Stimulated activated CD4-positive, alpha-beta T cell treated with anti-CD3 and anti-CD28 coated beads, Interleukin-1b, Interleukin-23, amount 100 ng/mL, for 4 hours (primary cell): ENCODE measurements around the gene RNF44.
"Not testable (repeated sequence)": the region's sequence is repeated elsewhere in the genome, so short reads cannot be mapped to it uniquely, and the experiment has no call there.

Experiments used
- DNase-seq, 2 donors: peaks; one replicate each; pipeline ENCODE4 v3.0.0-alpha.2; 2020; ENCODE audit warnings: low read depth in 2 of 2

The RNF44 gene

GRCh38 chr5:176519810-176520720, 17.1 kb downstream of the RNF44 start:
- DNase-seq: no peak

- no peak for DNase-seq
Observed at GRCh38 chr5:176517053-176517661, 20.0 kb downstream of the RNF44 start.

- no peak for DNase-seq
Observed at GRCh38 chr5:176515396-176515795, 21.8 kb downstream of the RNF44 start.

DNA sequence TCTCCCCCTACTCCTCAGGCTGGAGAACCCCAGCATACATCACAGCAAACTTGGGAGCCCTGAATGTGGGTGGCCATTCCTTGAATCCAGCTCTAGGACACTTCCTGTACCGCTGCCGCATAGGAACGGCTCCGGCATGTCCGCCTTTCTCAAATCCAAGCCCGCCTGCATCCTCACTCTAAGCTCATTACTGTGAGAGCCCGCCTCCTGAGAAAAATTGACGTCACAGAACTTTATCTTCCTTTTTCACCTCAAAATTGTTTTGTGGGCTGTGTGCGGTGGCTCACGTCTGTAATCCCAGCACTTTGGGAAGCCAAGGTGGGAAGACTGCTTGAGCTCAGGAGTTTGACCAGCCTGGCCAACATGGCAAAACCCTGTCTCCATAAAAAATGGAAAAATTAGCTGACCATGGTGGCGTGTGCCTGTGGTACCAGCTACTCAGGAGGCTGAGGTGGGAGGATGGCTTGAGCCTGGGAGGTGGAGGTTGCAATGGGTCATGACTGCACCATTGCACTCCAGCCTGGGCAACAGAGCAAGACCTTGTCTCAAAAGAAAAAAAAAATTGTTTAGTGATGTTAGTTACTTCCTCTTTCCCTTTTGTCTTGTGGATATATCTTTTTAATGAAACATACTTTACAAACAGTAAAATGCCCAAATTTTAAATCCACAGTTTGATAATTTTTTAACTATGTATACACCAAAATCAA, 22.8 kb downstream of the RNF44 start:
- DNase-seq: no peak

- DNase-seq: no peak
Observed at GRCh38 chr5:176513788-176514187, 23.4 kb downstream of the RNF44 start.

- DNase-seq: no peak
Observed at GRCh38 chr5:176508603-176509002, 28.6 kb downstream of the RNF44 start.

DNA sequence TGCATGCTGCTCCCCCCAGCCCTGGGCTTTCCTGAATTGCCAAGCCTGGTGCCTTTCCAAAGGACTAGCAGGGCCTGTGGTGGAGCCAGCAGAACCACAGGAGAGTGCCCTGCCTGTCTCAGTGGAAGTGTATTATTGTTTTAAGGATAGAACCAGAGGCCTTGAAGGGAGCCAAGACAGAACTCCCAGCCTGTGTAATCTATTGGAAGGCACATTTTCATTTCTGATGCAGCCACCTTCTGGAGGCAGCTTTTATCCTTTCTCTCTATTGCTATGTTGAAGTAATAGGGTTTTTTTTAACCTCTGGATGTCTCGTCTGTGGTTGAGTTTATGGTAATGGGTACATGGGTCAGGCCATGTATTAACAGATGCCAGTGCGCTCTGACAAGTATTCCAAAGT, 29.3 kb downstream of the RNF44 start:
- no peak for DNase-seq

- no peak for DNase-seq
Observed at GRCh38 chr5:176503496-176503895, 33.7 kb downstream of the RNF44 start.

- DNase-seq: no peak
Observed at GRCh38 chr5:176501333-176501732, 35.9 kb downstream of the RNF44 start.

GRCh38 chr5:176500511-176500910, 36.7 kb downstream of the RNF44 start:
- DNase-seq: no peak

GRCh38 chr5:176499273-176499672, 37.9 kb downstream of the RNF44 start:
- DNase-seq: no peak

- DNase-seq: no peak
Observed at GRCh38 chr5:176497852-176498251, 39.4 kb downstream of the RNF44 start.

DNA sequence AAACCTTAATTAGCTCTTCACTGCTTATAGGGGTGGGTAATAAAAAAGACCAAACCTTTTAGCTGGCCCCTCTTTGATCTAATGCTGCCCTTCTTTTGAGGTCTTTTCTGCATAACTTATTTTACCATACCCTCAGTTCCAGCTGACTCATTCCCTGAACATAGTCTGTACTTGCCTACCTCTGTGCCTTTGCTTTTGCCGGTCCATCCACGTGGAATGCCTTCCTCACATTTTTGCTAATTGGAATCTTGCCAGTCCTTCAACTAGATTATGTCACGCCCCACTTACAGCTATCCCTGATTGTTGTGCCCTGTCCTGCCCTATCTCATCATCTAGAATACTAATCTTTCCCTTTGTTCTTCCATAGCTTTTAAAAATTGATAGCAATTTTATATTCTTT, 44.8 kb downstream of the RNF44 start:
- no peak for DNase-seq

DNA sequence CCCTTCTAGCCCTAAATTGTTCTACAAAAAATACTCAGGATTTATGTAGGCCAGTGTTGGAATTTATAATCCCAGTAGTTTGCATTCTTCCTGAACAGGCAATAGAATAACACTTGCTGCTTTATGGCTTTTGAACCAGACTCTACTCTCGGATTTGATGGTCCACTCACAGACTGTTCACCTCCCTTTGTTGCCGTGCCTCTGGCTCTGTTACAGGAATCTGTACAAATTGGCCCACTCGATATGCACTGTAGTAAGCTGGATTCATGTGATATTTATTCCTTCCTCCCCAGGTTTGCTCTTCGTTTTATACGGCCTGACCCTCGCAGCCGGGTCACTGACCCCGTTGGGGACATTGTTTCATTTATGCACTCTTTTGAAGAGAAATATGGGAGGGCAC, 45.3 kb downstream of the RNF44 start:
- DNase-seq: no peak

DNA sequence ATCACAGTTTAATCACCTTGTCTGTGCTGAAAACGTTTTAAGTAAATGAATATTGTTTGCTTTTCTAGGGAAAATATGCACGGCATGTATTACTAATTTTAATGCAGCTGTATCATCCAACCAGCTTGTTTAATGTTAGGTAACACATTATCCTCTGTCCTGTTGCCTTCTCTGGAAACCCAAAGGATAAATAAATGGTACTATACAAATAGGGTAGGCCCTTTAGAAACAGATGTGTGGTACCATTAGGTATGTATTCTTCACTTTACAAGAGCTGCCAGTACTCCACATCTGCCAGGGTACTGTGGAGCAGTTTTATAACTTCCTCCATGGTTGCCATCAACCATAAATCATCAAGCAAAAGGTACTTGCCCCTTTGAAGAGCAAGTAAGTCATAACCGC, 46.1 kb downstream of the RNF44 start:
- no peak for DNase-seq

DNA sequence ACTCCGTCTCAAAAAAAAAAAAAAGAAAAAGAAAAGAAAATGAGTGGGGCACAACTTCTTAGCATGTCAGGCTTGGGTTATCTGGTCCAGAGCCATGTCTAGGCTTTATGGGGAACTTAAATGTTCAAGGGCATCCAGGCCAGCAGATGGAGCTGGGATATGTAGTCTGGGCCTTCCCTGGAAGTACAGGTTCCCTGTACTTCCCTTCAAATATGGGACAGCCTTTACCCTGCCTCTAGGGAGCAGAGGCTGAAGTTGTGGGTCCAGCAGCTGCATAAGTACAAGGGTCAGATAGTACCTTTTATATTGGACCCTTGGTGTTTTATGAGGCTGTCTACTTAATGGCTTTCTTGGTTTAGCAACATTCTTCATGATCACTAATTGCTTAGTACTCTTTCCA, 46.9 kb downstream of the RNF44 start:
- DNase-seq: no peak

GRCh38 chr5:176489077-176489476, 48.1 kb downstream of the RNF44 start:
- no peak for DNase-seq

DNA sequence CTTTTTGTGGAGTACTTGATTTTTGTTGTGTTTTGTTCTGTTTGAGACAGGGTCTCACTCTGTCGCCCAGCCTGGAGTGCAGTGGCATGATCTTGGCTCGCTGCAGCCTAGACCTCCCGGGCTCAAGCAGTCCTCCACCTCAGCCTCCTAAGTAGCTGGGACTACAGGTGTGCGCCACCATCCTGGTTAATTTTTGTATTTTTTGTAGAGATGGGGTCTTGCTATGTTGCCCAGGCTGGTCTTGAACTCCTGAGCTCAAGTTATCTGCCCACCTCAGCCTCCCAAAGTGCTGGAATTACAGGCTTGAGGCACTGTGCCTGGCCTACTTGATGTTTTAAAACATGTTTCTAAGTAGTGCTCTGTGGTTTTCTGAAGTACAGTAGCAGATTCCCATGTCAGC, 50.0 kb downstream of the RNF44 start:
- DNase-seq: not testable (repeated sequence)

- DNase-seq: no peak
Observed at GRCh38 chr5:176486189-176486757, 50.9 kb downstream of the RNF44 start.

DNA sequence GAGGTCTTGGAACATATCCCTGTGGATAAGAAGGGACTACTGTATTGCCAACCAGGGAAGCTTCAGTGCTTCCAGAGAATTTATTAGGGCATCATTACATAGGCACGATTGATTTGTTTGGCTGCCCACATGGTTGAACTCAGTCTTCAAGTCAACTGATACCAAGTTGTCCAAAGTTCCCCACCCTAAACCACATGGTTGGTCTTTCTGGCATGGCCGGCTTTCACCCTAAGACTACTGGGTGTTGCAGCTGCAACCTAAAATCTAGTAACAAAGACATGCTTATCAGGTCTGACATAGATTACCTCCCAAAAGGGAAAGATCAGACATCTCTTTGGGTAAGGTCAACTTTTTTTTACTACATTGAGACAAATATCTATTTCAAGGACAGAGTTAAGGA, 52.0 kb downstream of the RNF44 start:
- no peak for DNase-seq

DNA sequence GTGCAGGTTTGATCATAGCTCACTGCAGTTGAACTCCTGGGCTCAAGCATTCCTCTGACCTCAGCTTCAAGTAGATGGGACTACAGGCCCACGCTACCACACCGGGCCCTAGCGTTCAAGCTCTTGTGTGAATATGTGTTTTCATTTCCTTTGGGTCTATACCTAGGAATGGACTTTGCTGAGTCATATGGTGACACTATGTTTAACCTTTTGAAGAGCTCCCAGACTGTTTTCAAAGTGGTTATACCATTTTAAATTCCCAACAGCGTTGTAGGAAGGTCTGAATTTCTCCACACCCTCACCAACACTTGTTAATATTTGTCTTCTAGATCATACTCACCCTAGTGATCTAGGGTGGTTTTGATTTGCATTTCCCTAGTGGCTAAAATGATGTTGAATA, 55.5 kb downstream of the RNF44 start:
- DNase-seq: no peak
